Caco-2 (cell line): Measurements from ENCODE around the gene SLC27A5. TPM values are rescaled to one million over a fixed set of nuclear protein-coding genes. Genes with fewer than 3 reads are reported as not detected.

Experiments
- BruUV-seq: library from RNA; stranded (reverse); fragments of 400-500 nt; replicated peaks from 2 replicates; lab custom pipeline; 2021; lab: Mats Ljungman, UMichigan
- CTCF ChIA-PET: fragments of 300-600 bp; sonication (Branson Sonifier 250); formaldehyde crosslinking; loops from one replicate; lab custom pipeline; 2022; ENCODE audit warnings: antibody characterized with exemption; lab: Charles Lee
- POLR2A ChIA-PET: fragments of 300-600 bp; sonication (Branson Sonifier 250); formaldehyde crosslinking; loops from one replicate; lab custom pipeline; 2022; ENCODE audit warnings: antibody characterized with exemption; lab: Charles Lee
- DNase-seq, 2 experiments: peaks; one replicate each; pipeline versions ENCODE4 v3.0.0 to v3.0.0-alpha.2; 2020 to 2022
- H3K27me3 ChIP-seq: replicated peaks from 2 replicates; pipeline ENCODE4 v1.6.0; 2011; ENCODE audit warnings: low read length; ENCODE audit not compliant: control insufficient read depth, insufficient read depth
- H3K36me3 ChIP-seq: 2 replicates; pipeline ENCODE4 v1.5.1; 2011; ENCODE audit warnings: low read length; ENCODE audit not compliant: control insufficient read depth, insufficient read depth
- H3K4me1 ChIP-seq: fragments of 250-450 bp; sonication (Bioruptor Pico); 2 replicates; pipeline ENCODE4 v1.5.1; 2020; ENCODE audit warnings: mild to moderate bottlenecking
- H3K4me3 ChIP-seq: 2 replicates; pipeline ENCODE4 v1.5.1; 2011; ENCODE audit warnings: low read depth, mild to moderate bottlenecking, control low read depth, low read length
- H3K9me3 ChIP-seq: fragments of 250-450 bp; sonication (Bioruptor Pico); 2 replicates; pipeline ENCODE4 v1.5.1; 2020; ENCODE audit warnings: mild to moderate bottlenecking, moderate library complexity
- H3K27ac Mint-ChIP-seq: one replicate; pipeline ENCODE4 v1.8.0; 2022; ENCODE audit warnings: mixed read lengths; ENCODE audit not compliant: unreplicated experiment
- H3K27me3 Mint-ChIP-seq: one replicate; pipeline ENCODE4 v1.8.0; 2022; ENCODE audit warnings: mixed read lengths; ENCODE audit not compliant: insufficient read depth, unreplicated experiment
- H3K36me3 Mint-ChIP-seq: one replicate; pipeline ENCODE4 v1.8.0; 2022; ENCODE audit warnings: mild to moderate bottlenecking, mixed read lengths; ENCODE audit not compliant: insufficient read depth, unreplicated experiment
- H3K4me1 Mint-ChIP-seq: one replicate; pipeline ENCODE4 v1.8.0; 2022; ENCODE audit warnings: low read depth, mixed read lengths; ENCODE audit not compliant: unreplicated experiment
- H3K4me3 Mint-ChIP-seq: one replicate; pipeline ENCODE4 v1.8.0; 2022; ENCODE audit warnings: mild to moderate bottlenecking, moderate library complexity, mixed read lengths; ENCODE audit not compliant: unreplicated experiment
- H3K9me3 Mint-ChIP-seq: one replicate; pipeline ENCODE4 v1.8.0; 2022; ENCODE audit warnings: mixed read lengths; ENCODE audit not compliant: unreplicated experiment
- intact Hi-C: fragments of 100-400 bp; cut with micrococcal nuclease; formaldehyde crosslinking; loops from one replicate; pipeline ENCODE4 v1.10.0; 2022; ENCODE audit not compliant: unreplicated experiment
- total RNA-seq: library from RNA; stranded (reverse); gene quantifications from 2 replicates; pipeline ENCODE4 v1.2.3, GENCODE V29; 2022
- TF ChIP-seq, protein P1 (sequence below), 2 experiments: fragments of 200-600 bp in 1 of 2; IDR thresholded peaks; 1 replicate in 1 of 2; 2 replicates in 1 of 2; pipeline versions ENCODE4 v1.5.1 to v1.8.0; 2011 to 2022; ENCODE audit warnings: antibody characterized with exemption in 1 of 2, control low read depth in 1 of 2, inconsistent platforms in 1 of 2, low read depth in 1 of 2, low read length in 1 of 2, mild to moderate bottlenecking in 1 of 2, moderate library complexity in 1 of 2; ENCODE audit not compliant: insufficient read depth in 1 of 2, severe bottlenecking in 1 of 2, unreplicated experiment in 1 of 2

Gene SLC27A5
- total RNA-seq, 1 experiment from 2014 or later = 10.3 TPM

GRCh38 chr19:58535857-58536256 lies 24.1 kb upstream of the SLC27A5 start:
- BruUV-seq = no TSS peak
- Mint-ChIP-seq H3K27ac (no peak overlapping the region), H3K9me3 (no peaks in the 10 kb centered on the region), H3K36me3 (peaks cover 13% of the 10 kb centered on the region), H3K27me3 (peaks cover 3% of the 10 kb centered on the region), H3K4me1 (peaks cover 7% of the 10 kb centered on the region), H3K4me3 (no peak overlapping the region)
- no peak overlapping the region for H3K4me3 ChIP-seq
- H3K4me1 ChIP-seq = 0 out of 2 replicates have a peak, but pooled peaks cover 5% of the 10 kb centered on the region
- H3K9me3 ChIP-seq = no peaks in the 10 kb centered on the region
- POLR2A ChIA-PET = no interaction called here
- no peaks in the 10 kb centered on the region for H3K36me3 ChIP-seq
- CTCF ChIA-PET = no interaction called here
- TF ChIP-seq, protein P1, sequence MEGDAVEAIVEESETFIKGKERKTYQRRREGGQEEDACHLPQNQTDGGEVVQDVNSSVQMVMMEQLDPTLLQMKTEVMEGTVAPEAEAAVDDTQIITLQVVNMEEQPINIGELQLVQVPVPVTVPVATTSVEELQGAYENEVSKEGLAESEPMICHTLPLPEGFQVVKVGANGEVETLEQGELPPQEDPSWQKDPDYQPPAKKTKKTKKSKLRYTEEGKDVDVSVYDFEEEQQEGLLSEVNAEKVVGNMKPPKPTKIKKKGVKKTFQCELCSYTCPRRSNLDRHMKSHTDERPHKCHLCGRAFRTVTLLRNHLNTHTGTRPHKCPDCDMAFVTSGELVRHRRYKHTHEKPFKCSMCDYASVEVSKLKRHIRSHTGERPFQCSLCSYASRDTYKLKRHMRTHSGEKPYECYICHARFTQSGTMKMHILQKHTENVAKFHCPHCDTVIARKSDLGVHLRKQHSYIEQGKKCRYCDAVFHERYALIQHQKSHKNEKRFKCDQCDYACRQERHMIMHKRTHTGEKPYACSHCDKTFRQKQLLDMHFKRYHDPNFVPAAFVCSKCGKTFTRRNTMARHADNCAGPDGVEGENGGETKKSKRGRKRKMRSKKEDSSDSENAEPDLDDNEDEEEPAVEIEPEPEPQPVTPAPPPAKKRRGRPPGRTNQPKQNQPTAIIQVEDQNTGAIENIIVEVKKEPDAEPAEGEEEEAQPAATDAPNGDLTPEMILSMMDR (IDR thresholded peaks at IDR 0.05; ENCODE audit: insufficient read depth in 1 of 2, low read depth in 1 of 2, low read length in 1 of 2, severe bottlenecking in 1 of 2, unreplicated experiment in 1 of 2) = no peak
- H3K27me3 ChIP-seq = no peaks in the 10 kb centered on the region
- DNase-seq = no peak
- intact Hi-C loops = no loop called here

GRCh38 chr19:58531034-58531840 lies 19.4 kb upstream of the SLC27A5 start:
- Histone ChIP-seq H3K4me3 (no peak overlapping the region), H3K9me3 (no peaks in the 10 kb centered on the region), H3K27me3 (no peaks in the 10 kb centered on the region), H3K36me3 (no peaks in the 10 kb centered on the region), H3K4me1 (no peaks in the 10 kb centered on the region)
- ChIA-PET CTCF (no interaction called here), POLR2A (no interaction called here)
- TF ChIP-seq, protein P1 (IDR thresholded peaks at IDR 0.05; ENCODE audit: insufficient read depth in 1 of 2, low read depth in 1 of 2, low read length in 1 of 2, severe bottlenecking in 1 of 2, unreplicated experiment in 1 of 2) = no peak
- H3K9me3 Mint-ChIP-seq = no peaks in the 10 kb centered on the region
- no peaks in the 10 kb centered on the region for H3K36me3 Mint-ChIP-seq
- H3K27me3 Mint-ChIP-seq = peaks cover 6% of the 10 kb centered on the region
- no peak for DNase-seq
- no peak overlapping the region for H3K4me3 Mint-ChIP-seq
- BruUV-seq = no TSS peak
- intact Hi-C loops = no loop called here
- H3K27ac Mint-ChIP-seq = no peak overlapping the region
- no peaks in the 10 kb centered on the region for H3K4me1 Mint-ChIP-seq

DNA sequence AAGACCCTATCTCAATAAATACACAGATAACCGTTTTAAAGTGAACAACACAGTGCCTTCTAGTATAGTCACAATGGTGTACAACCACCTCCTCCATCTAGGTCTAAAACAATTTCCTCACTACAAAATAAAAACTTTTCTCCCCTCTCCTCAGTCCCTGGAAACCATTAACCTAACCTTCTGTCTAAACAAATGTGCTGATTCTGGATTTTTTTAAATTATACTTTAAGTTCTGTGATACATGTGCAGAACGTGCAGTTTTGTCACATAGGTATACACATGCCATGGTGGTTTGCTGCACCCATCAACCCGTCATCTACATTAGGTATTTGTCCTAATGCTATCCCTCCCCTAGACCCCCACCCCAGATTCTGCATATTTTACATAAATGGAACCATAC lies 17.6 kb upstream of the SLC27A5 start:
- Histone ChIP-seq H3K4me1 (no peaks in the 10 kb centered on the region), H3K27me3 (no peaks in the 10 kb centered on the region), H3K9me3 (no peaks in the 10 kb centered on the region), H3K4me3 (no peak overlapping the region), H3K36me3 (no peaks in the 10 kb centered on the region)
- CTCF ChIA-PET = no interaction called here
- Mint-ChIP-seq H3K36me3 (no peaks in the 10 kb centered on the region), H3K27ac (no peak overlapping the region), H3K9me3 (no peaks in the 10 kb centered on the region), H3K27me3 (peaks cover 6% of the 10 kb centered on the region), H3K4me3 (no peak overlapping the region), H3K4me1 (no peaks in the 10 kb centered on the region)
- TF ChIP-seq, protein P1 (IDR thresholded peaks at IDR 0.05; ENCODE audit: insufficient read depth in 1 of 2, low read depth in 1 of 2, low read length in 1 of 2, severe bottlenecking in 1 of 2, unreplicated experiment in 1 of 2) = no peak
- DNase-seq = no peak
- POLR2A ChIA-PET = no interaction called here
- no TSS peak for BruUV-seq
- intact Hi-C loops = no loop called here
